Measurements from ENCODE around the gene TINAGL1. TPM values are rescaled to one million over a fixed set of nuclear protein-coding genes. Genes with fewer than 3 reads are reported as not detected.

Gene TINAGL1
- total RNA-seq, 2 donors from 2014 or later = not detected

DNA sequence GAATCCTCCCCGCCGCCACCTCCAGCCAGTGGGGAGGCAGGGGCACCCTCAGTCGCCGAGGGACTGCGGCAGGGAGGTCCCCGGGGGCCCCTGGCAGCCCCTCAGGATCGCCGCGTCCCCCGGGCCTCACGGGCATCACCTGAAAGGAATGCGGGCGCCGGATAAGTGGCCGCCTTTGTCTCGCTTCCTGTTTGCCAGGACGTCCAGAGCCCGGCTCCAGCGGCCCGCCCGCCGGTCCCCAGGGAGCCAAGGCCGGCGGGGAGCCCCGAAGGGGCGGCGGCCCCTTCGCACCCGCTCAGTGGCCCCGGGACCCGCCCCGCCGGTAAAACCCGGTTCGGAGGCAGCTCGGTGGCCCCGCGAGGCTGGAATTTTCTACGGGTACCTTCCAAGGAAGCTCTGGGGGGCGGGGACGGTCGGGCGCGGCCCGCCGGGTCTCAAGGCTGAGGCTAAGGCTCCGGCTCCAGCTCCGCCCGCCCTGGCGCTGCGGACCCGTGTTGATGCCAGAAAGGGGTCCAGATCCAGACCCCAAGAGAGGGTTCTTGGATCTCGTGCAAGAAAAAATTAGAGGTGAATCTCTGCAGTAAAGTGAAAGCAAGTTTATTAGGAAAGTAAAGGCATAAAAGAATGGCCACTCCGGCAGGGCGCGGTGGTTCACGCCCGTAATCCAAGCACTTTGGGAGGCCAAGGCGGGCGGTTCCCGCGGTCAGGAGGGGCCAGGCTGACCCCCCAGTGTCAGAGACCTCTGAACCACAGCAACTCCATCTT lies 12.6 kb downstream of the TINAGL1 start:
- Mint-ChIP-seq H3K36me3 (no peaks in the 10 kb centered on the region), H3K9me3 (no peaks in the 10 kb centered on the region), H3K27ac (no peak overlapping the region)
- ATAC-seq (no peak), DNase-seq (ENCODE audit: low spot score in 2 of 2) (no peak)

DNA sequence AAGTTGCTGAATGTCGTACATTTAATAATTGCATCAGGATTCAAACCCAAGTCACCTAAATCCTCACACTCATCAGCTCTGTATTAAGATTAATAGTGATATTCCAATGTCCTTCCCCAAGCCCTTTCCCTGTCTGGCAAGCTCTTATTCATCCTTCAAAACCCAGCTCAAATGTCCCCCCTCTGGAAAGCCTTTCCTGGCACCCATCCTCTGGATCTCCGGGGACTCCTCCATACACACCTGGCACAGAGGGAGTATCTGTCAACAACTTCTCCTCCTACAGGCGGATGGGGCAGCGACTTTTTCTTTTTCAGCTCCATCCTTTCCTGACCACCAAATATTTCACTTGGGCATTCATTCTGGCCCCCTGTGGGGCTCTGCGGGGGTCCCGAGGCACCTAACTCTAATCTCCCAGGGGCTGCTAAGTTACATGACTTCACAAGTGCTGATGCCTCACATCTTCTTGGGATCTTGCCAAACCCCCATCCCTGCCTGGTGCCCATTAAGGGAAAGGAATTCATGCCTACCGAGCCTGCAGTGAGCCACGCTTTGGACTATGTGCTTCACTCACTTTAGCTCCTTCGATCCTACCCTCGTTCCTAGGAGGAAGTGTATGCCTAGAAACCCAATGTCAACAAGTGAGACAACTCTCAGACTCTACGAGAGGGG lies 15.2 kb downstream of the TINAGL1 start:
- DNase-seq (ENCODE audit: low spot score in 2 of 2) (peak in 1 of 2 donors; percentile 39), ATAC-seq (no peak)
- Mint-ChIP-seq H3K27ac (no peak overlapping the region), H3K9me3 (no peaks in the 10 kb centered on the region), H3K36me3 (no peaks in the 10 kb centered on the region)

GRCh38 chr1:31592132-31592531 lies 15.8 kb downstream of the TINAGL1 start:
- Mint-ChIP-seq H3K27ac (no peak overlapping the region), H3K9me3 (no peaks in the 10 kb centered on the region), H3K36me3 (no peaks in the 10 kb centered on the region)
- no peak for DNase-seq (ENCODE audit: low spot score in 2 of 2)
- ATAC-seq = no peak

GRCh38 chr1:31593136-31593665 lies 16.9 kb downstream of the TINAGL1 start:
- DNase-seq (ENCODE audit: low spot score in 2 of 2) (no peak), ATAC-seq (no peak)
- H3K36me3 Mint-ChIP-seq = no peaks in the 10 kb centered on the region
- no peak overlapping the region for H3K27ac Mint-ChIP-seq
- H3K9me3 Mint-ChIP-seq = no peaks in the 10 kb centered on the region

- Mint-ChIP-seq H3K27ac (no peak overlapping the region), H3K36me3 (no peaks in the 10 kb centered on the region)
- peak; percentile 55 to 65 for DNase-seq (ENCODE audit: low spot score in 2 of 2)
Observed at GRCh38 chr1:31593770-31594632, 17.7 kb downstream of the TINAGL1 start.

DNA sequence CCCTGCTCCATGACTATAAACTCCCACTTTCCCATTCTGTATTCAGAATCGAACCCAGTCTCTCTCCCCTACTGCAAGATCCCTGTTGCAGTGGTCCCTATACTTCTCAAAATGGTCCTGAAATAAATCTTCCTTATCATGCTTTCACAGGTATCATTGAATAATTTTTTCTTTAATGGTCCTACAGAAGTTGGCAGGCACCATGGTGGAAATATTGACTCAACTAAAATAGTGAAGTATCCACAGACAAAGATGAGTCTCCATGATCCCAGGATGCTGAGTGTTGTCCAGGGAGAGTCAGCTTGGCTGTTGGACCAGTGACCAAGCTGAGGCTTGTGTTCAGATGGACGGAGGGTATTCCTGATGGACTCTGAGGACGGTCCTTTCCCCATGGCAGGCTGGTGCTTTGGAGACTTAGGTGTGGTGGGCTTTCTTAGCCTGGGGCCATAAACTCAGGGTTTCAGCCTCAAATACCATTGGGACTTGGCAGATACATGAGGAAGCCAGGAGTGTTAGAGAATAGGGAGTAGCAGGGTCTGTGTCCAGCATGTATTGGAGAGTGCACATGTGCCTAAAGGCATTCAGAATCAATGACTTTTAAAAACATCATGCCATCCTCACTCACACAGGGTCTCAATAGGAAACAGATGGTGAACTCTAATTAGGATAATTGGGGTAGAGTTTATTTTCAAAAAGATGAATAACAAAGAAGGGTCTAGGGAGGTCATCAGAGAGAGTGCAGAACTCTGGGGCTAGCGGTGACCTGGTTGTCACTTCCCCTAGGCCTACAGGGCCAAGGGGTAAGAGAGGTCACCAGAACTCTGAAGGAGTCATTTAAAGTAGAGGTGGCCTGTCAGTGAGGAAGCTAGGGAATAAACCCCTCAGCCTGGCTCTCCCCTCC lies 19.8 kb downstream of the TINAGL1 start:
- no peak for DNase-seq (ENCODE audit: low spot score in 2 of 2)
- ATAC-seq = no peak
- Mint-ChIP-seq H3K9me3 (no peaks in the 10 kb centered on the region), H3K36me3 (no peaks in the 10 kb centered on the region), H3K27ac (no peak overlapping the region)

More at GRCh38 chr1:31593770-31594632, 17.7 kb downstream of the TINAGL1 start:
- peak; percentile 81 to 94 for ATAC-seq
- no peaks in the 10 kb centered on the region for H3K9me3 Mint-ChIP-seq

DNA sequence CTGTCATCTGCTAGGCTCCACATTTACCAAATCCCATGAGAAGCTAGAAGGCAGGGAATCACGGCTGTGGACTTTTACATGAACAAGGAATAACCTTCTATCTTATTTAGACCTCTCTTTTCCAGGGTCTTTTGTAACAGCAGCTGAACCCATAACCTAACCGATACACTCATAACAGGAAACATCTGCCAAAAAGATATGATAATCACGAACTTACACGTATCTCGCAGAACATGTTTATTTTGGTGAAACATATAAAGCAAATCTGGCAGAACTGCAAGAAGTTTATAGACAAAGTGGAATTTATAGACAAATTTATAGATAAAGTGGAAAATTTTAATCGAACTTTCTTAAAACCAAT lies 20.4 kb downstream of the TINAGL1 start:
- DNase-seq (ENCODE audit: low spot score in 2 of 2) (no peak), ATAC-seq (no peak)
- Mint-ChIP-seq H3K9me3 (no peaks in the 10 kb centered on the region), H3K27ac (no peak overlapping the region), H3K36me3 (no peaks in the 10 kb centered on the region)

GRCh38 chr1:31598980-31599379 lies 22.7 kb downstream of the TINAGL1 start:
- no peak for DNase-seq (ENCODE audit: low spot score in 2 of 2)
- Mint-ChIP-seq H3K27ac (no peak overlapping the region), H3K36me3 (no peaks in the 10 kb centered on the region), H3K9me3 (no peaks in the 10 kb centered on the region)
- ATAC-seq = no peak

GRCh38 chr1:31600641-31601040 lies 24.3 kb downstream of the TINAGL1 start:
- ATAC-seq (no peak), DNase-seq (ENCODE audit: low spot score in 2 of 2) (no peak)
- no peaks in the 10 kb centered on the region for H3K9me3 Mint-ChIP-seq
- H3K36me3 Mint-ChIP-seq = no peaks in the 10 kb centered on the region
- H3K27ac Mint-ChIP-seq = no peak overlapping the region

- no peaks in the 10 kb centered on the region for H3K36me3 Mint-ChIP-seq
- DNase-seq (ENCODE audit: low spot score in 2 of 2) = no peak
- ATAC-seq = no peak
- H3K9me3 Mint-ChIP-seq = no peaks in the 10 kb centered on the region
- no peak overlapping the region for H3K27ac Mint-ChIP-seq
Observed at GRCh38 chr1:31602081-31602480, 25.8 kb downstream of the TINAGL1 start.

DNA sequence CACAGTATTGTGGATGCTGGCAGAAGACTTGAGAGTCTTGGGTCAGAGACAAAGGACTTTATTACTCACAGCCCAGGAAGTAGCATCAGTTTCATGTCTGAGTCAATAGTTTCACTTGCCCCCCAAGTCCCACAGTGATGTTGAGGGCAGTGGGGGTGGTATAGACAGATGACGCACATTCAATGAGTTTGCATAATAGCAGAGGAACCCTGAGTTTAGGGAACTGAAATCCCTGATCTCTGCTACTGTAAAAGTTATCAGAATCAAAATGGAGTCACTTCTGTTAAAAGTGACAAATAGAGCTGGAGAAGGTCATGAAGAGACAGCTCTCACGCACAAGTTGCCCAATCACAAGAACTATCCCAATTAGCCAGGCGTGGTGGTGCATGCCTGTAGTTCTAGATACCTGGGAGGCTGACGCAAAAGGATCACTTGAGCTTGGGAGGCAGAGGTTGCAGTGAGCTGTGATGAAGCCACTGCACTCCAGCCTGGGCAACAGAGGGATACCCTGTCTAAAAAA lies 29.7 kb downstream of the TINAGL1 start:
- peak; percentile 99 for ATAC-seq
- no peaks in the 10 kb centered on the region for H3K9me3 Mint-ChIP-seq
- peak; percentile 21 to 52 for DNase-seq (ENCODE audit: low spot score in 2 of 2)
- no peaks in the 10 kb centered on the region for H3K36me3 Mint-ChIP-seq
- H3K27ac Mint-ChIP-seq = peak overlapping the region in 1 of 2 donors; percentile 30

GRCh38 chr1:31607360-31607759 lies 31.0 kb downstream of the TINAGL1 start:
- no peaks in the 10 kb centered on the region for H3K9me3 Mint-ChIP-seq
- DNase-seq (ENCODE audit: low spot score in 2 of 2) = no peak
- ATAC-seq = no peak
- H3K27ac Mint-ChIP-seq = no peak overlapping the region
- no peaks in the 10 kb centered on the region for H3K36me3 Mint-ChIP-seq

DNA sequence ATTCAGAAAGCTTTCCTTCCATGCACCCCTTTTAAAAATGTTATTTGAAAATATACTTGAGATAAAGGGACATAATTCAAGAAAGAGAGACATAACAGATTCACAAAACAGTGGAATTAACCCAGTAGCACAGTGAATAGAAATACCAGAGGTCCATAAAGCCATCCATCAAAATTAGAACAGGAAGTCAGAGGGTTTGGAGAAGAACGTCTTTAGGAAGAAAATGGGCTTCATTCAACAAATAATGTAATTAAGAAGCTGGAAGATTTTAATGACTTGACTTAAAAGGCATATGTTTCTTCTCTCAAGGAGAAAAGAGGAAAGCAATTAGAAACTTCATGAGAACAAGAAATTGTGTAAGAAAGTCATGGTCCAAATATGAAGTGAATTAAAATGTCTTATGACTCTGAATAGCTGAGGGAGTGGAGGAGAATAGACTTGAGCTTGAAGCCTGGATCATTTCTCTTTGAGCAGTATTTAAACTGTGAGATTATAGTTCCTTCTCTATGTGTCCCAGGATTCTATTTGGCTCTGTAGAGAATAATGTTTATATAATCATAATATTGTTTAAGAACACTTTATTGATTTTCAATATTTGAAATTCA lies 33.3 kb downstream of the TINAGL1 start:
- DNase-seq (ENCODE audit: low spot score in 2 of 2) (no peak), ATAC-seq (no peak)
- Mint-ChIP-seq H3K36me3 (no peaks in the 10 kb centered on the region), H3K9me3 (no peaks in the 10 kb centered on the region), H3K27ac (no peak overlapping the region)

GRCh38 chr1:31614414-31615005 lies 38.2 kb downstream of the TINAGL1 start:
- Mint-ChIP-seq H3K9me3 (no peaks in the 10 kb centered on the region), H3K36me3 (no peaks in the 10 kb centered on the region), H3K27ac (peak overlapping the region in 1 of 2 donors; percentile 51)
- DNase-seq (ENCODE audit: low spot score in 2 of 2) = no peak
- ATAC-seq = no peak

GRCh38 chr1:31615414-31615813 lies 39.1 kb downstream of the TINAGL1 start:
- DNase-seq (ENCODE audit: low spot score in 2 of 2) = no peak
- H3K36me3 Mint-ChIP-seq = no peaks in the 10 kb centered on the region
- no peaks in the 10 kb centered on the region for H3K9me3 Mint-ChIP-seq
- no peak overlapping the region for H3K27ac Mint-ChIP-seq
- no peak for ATAC-seq

All from activated naive CD4-positive, alpha-beta T cell treated with anti-CD3 and anti-CD28 coated beads, Interleukin-2, amount 50 U/mL, for 72 hours (primary cell).